ENCODE measurements around the gene HSF5.

DNA sequence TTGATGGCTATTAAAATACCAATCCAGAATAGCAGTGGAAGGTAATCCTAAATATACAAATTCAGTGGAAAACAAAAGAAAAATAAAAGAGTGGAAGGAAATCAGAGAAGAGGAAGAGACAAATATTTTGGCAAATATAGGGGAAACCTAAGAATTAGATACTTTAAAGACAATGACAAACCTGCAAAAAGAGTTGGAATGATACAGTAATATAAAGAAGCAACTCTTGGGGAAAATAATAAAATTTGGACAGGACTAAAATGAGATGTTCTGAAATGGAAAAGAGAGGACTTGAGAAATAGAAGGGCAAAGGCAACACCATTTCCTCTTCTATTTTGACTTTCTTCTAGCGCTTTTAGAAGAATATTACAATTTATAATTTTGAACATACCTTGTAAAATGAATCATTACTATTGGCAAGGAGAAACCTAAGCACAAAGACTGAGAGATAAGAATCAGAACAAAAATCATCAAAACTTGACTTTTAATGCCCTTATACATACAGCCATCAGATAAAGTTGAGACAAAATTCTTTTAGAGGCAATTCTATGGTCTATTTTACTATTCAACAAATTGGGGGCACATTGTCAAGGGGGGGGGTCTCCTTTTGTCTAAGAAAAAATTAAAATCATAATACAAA, 76.0 kb downstream of the HSF5 start:
- TF ChIP-seq, protein P1, sequence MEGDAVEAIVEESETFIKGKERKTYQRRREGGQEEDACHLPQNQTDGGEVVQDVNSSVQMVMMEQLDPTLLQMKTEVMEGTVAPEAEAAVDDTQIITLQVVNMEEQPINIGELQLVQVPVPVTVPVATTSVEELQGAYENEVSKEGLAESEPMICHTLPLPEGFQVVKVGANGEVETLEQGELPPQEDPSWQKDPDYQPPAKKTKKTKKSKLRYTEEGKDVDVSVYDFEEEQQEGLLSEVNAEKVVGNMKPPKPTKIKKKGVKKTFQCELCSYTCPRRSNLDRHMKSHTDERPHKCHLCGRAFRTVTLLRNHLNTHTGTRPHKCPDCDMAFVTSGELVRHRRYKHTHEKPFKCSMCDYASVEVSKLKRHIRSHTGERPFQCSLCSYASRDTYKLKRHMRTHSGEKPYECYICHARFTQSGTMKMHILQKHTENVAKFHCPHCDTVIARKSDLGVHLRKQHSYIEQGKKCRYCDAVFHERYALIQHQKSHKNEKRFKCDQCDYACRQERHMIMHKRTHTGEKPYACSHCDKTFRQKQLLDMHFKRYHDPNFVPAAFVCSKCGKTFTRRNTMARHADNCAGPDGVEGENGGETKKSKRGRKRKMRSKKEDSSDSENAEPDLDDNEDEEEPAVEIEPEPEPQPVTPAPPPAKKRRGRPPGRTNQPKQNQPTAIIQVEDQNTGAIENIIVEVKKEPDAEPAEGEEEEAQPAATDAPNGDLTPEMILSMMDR (IDR thresholded peaks at IDR 0.05): no peak
- TF ChIP-seq EZH2 (IDR thresholded peaks at IDR 0.05; ENCODE audit: borderline replicate concordance, insufficient read depth, low read depth, low read length, poor library complexity, severe bottlenecking): no peak
